PFSK-1 (cell line): ENCODE results near the gene AATF.

ENCODE experiments used
- FOXP2 ChIP-seq: optimal IDR thresholded peaks from 2 replicates; pipeline ENCODE3; 2011; ENCODE audit warnings: borderline replicate concordance, control low read depth, inconsistent platforms; ENCODE audit not compliant: insufficient read depth; ENCODE audit errors: extremely low read length, extremely low read depth
- POLR2AphosphoS5 ChIP-seq: IDR thresholded peaks from 2 replicates; pipeline ENCODE4 v1.6.1; 2012; ENCODE audit warnings: low read depth, mild to moderate bottlenecking, control low read depth, low read length, moderate library complexity
- REST ChIP-seq, 2 experiments: IDR thresholded peaks; 2 replicates each; pipeline versions ENCODE4 v1.6.1 to v1.8.0; 2011 to 2012; ENCODE audit warnings: low read depth in 2 of 2, low read length in 2 of 2, control low read depth in 1 of 2, inconsistent platforms in 1 of 2, mild to moderate bottlenecking in 1 of 2, moderate library complexity in 1 of 2; ENCODE audit not compliant: insufficient read depth in 1 of 2
- SIN3A ChIP-seq: IDR thresholded peaks from 2 replicates; pipeline ENCODE4 v1.6.1; 2012; ENCODE audit warnings: mild to moderate bottlenecking, low read length, moderate library complexity, borderline replicate concordance; ENCODE audit not compliant: insufficient read depth
- TAF1 ChIP-seq: IDR thresholded peaks from 2 replicates; pipeline ENCODE4 v1.6.1; 2012; ENCODE audit warnings: low read length, control low read depth, borderline replicate concordance; ENCODE audit not compliant: insufficient read depth

The AATF gene

DNA sequence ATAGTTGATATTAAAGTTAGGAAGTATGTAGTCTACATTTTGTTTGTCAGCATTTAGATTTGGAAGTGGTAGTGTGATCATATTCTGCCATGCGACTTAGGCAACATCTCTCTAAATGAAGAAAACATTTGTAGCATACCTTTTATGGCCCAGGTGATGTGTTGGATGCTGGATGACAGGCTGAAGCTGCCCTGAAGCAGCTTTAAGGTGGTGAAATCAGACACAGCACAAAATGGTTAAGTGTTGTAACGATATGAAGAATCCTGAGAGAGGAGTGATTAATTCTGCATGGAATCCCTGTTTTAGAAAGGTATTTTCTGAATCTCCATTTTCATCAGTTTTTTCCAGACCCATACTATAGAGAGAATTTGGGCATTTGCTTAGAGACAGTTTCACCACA is 28.3 kb downstream of the AATF start:
- TF ChIP-seq REST (IDR thresholded peaks at IDR 0.05; ENCODE audit: insufficient read depth in 1 of 2, low read depth in 2 of 2, low read length in 2 of 2) (no peak), SIN3A (no peak), POLR2AphosphoS5 (no peak), FOXP2 (no peak), TAF1 (no peak)

DNA sequence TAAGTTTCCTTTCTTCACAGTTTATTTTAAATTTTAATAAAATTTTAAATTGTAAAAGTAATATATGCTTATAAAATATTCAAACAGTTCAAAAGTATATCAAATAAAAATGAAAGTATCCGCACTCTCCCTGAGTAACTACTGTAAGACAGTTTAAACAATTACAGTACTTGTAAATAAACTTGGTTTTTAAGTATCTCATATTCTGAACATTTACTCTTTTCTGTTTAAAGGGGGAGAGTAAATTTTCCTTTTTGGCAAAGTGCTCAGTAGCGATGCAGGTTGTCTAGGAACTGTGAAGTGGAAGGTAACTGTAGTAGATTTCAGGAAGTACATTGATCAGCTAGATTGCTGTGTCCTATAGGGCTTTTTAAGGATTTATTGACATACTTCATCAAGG is 28.8 kb downstream of the AATF start:
- TF ChIP-seq SIN3A = no peak
- TF ChIP-seq TAF1 = no peak
- no peak for TF ChIP-seq REST (IDR thresholded peaks at IDR 0.05; ENCODE audit: insufficient read depth in 1 of 2, low read depth in 2 of 2, low read length in 2 of 2)
- no peak for TF ChIP-seq FOXP2
- no peak for TF ChIP-seq POLR2AphosphoS5

GRCh38 chr17:36978810-36979564 is 30.2 kb downstream of the AATF start:
- no peak for TF ChIP-seq REST (IDR thresholded peaks at IDR 0.05; ENCODE audit: insufficient read depth in 1 of 2, low read depth in 2 of 2, low read length in 2 of 2)
- TF ChIP-seq TAF1 = no peak
- TF ChIP-seq FOXP2 = no peak
- TF ChIP-seq POLR2AphosphoS5 = no peak
- no peak for TF ChIP-seq SIN3A

DNA sequence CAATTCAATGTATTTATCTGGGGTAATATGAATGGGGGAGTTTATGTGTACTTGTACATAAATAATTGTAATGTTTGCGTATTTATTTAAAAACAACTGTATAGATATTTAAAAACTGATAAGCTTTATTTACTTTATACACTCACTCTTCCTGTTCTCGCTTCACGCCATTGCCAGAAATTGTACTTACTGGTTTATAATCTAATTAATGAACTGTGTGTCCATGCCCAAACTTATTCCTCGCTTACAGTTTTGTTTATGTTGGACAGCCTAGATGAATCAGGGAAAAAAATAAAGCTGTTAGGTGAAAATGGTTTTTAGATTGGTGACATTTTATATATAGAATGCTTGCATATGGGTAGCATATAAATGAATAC is 30.8 kb downstream of the AATF start:
- TF ChIP-seq SIN3A (peak; percentile 77; the same call in 1 of the 2 replicates), FOXP2 (no peak), REST (IDR thresholded peaks at IDR 0.05; ENCODE audit: insufficient read depth in 1 of 2, low read depth in 2 of 2, low read length in 2 of 2) (no peak)

- TF ChIP-seq POLR2AphosphoS5 (no peak), REST (IDR thresholded peaks at IDR 0.05; ENCODE audit: insufficient read depth in 1 of 2, low read depth in 2 of 2, low read length in 2 of 2) (no peak), TAF1 (no peak), SIN3A (no peak), FOXP2 (no peak)
These were observed 31.6 kb downstream of the AATF start for GRCh38 chr17:36980280-36980761.
